Measurements from ENCODE around the gene NKX6-1.

NKX6-1 gene

GRCh38 chr4:84497504-84498202, 1.4 kb downstream of the NKX6-1 start:
- no peak for DNase-seq

- no peak for DNase-seq
Observed at GRCh38 chr4:84496706-84497503, 2.2 kb downstream of the NKX6-1 start.

GRCh38 chr4:84496331-84496705, 2.8 kb downstream of the NKX6-1 start:
- DNase-seq: no peak

- no peak for DNase-seq
Observed at GRCh38 chr4:84495794-84496261, 3.3 kb downstream of the NKX6-1 start.

- DNase-seq: no peak
Observed at GRCh38 chr4:84495118-84495793, 3.8 kb downstream of the NKX6-1 start.

GRCh38 chr4:84494531-84494930, 4.6 kb downstream of the NKX6-1 start:
- DNase-seq: no peak

GRCh38 chr4:84494076-84494475, 5.0 kb downstream of the NKX6-1 start:
- no peak for DNase-seq

- DNase-seq: no peak
Observed at GRCh38 chr4:84493092-84493850, 5.8 kb downstream of the NKX6-1 start.

- no peak for DNase-seq
Observed at GRCh38 chr4:84492737-84493091, 6.4 kb downstream of the NKX6-1 start.

- no peak for DNase-seq
Observed at GRCh38 chr4:84492290-84492689, 6.8 kb downstream of the NKX6-1 start.

GRCh38 chr4:84491481-84491880, 7.6 kb downstream of the NKX6-1 start:
- no peak for DNase-seq

GRCh38 chr4:84490663-84491062, 8.4 kb downstream of the NKX6-1 start:
- no peak for DNase-seq

GRCh38 chr4:84484236-84484635, 14.9 kb downstream of the NKX6-1 start:
- no peak for DNase-seq

GRCh38 chr4:84483688-84484087, 15.4 kb downstream of the NKX6-1 start:
- DNase-seq: no peak

GRCh38 chr4:84482564-84483563, 16.2 kb downstream of the NKX6-1 start:
- no peak for DNase-seq

GRCh38 chr4:84481860-84482245, 17.2 kb downstream of the NKX6-1 start:
- DNase-seq: no peak

GRCh38 chr4:84481077-84481859, 17.8 kb downstream of the NKX6-1 start:
- DNase-seq: no peak

GRCh38 chr4:84480082-84480481, 19.0 kb downstream of the NKX6-1 start:
- no peak for DNase-seq

- DNase-seq: no peak
Observed at GRCh38 chr4:84479663-84480062, 19.4 kb downstream of the NKX6-1 start.

GRCh38 chr4:84477738-84478137, 21.4 kb downstream of the NKX6-1 start:
- no peak for DNase-seq

GRCh38 chr4:84474107-84474506, 25.0 kb downstream of the NKX6-1 start:
- DNase-seq: no peak

Measured in stimulated activated naive CD4-positive, alpha-beta T cell treated with Interleukin-2 at 50 U/mL for 16 hours (primary cell).